Natural killer cell (primary cell): ENCODE data around the gene TUBE1. TPM values are rescaled to one million over a fixed set of nuclear protein-coding genes. Genes with fewer than 3 reads are reported as not detected.

ENCODE experiments used
- ATAC-seq, 3 donors: fragments of 150-1000 bp in 2 of 3; fragments of 200-7000 bp in 1 of 3; cut with Tn5 transposase; 1 replicate in 1 of 3; 2 replicates in 2 of 3; pipeline ENCODE4 v1.10.0; 2021; ENCODE audit warnings: mild to moderate bottlenecking in 2 of 3, moderate library complexity in 2 of 3
- DNase-seq, 2 donors: peaks; one replicate each; pipeline versions ENCODE4 v3.0.0 to v3.0.0-alpha.2; 2013 to 2021; ENCODE audit warnings: mixed read lengths in 1 of 2
- H3K27ac ChIP-seq: one replicate; pipeline ENCODE4 v1.5.1; 2013; ENCODE audit warnings: mild to moderate bottlenecking, low read length
- H3K27me3 ChIP-seq: one replicate; pipeline ENCODE4 v1.6.1; 2013; ENCODE audit warnings: low read length; ENCODE audit not compliant: control insufficient read depth, insufficient read depth
- H3K36me3 ChIP-seq: one replicate; pipeline ENCODE4 v1.6.1; 2013; ENCODE audit warnings: low read length; ENCODE audit not compliant: control insufficient read depth, insufficient read depth
- H3K4me1 ChIP-seq: one replicate; pipeline ENCODE4 v1.6.1; 2013; ENCODE audit warnings: low read length; ENCODE audit not compliant: control insufficient read depth, insufficient read depth
- H3K4me3 ChIP-seq: one replicate; pipeline ENCODE4 v1.5.1; 2013; ENCODE audit warnings: low read length
- H3K9me3 ChIP-seq: one replicate; pipeline ENCODE4 v1.6.1; 2013; ENCODE audit warnings: low read length; ENCODE audit not compliant: control insufficient read depth, insufficient read depth
- H3K27ac Mint-ChIP-seq, 2 donors: one replicate each; pipeline ENCODE4 v1.8.0; 2022; ENCODE audit warnings: mild to moderate bottlenecking in 2 of 2, mixed read lengths in 2 of 2, moderate library complexity in 1 of 2
- H3K27me3 Mint-ChIP-seq, 2 donors: one replicate each; pipeline ENCODE4 v1.8.0; 2022; ENCODE audit warnings: low read depth in 2 of 2, mixed read lengths in 2 of 2
- H3K36me3 Mint-ChIP-seq: one replicate; pipeline ENCODE4 v1.8.0; 2022; ENCODE audit warnings: mixed read lengths
- H3K4me1 Mint-ChIP-seq, 2 donors: one replicate each; pipeline ENCODE4 v1.8.0; 2022; ENCODE audit warnings: mixed read lengths in 2 of 2
- H3K4me3 Mint-ChIP-seq: one replicate; pipeline ENCODE4 v1.8.0; 2022; ENCODE audit warnings: mild to moderate bottlenecking, moderate library complexity, mixed read lengths
- H3K9me3 Mint-ChIP-seq, 2 donors: one replicate each; pipeline ENCODE4 v1.8.0; 2022; ENCODE audit warnings: mixed read lengths in 2 of 2
- CTCF ChIP-seq: fragments of 200-600 bp; IDR thresholded peaks from one replicate; pipeline ENCODE4 v1.8.0; 2022; ENCODE audit warnings: antibody characterized with exemption
- WGBS: methylation state at CpG from one replicate; pipeline ENCODE4 v1.1.7; 2013; ENCODE audit warnings: missing lambda C conversion rate; ENCODE audit not compliant: insufficient coverage; 5-methylcytosine and 5-hydroxymethylcytosine counted together
- intact Hi-C: fragments of 100-400 bp; cut with micrococcal nuclease; formaldehyde crosslinking; loops from one replicate; pipeline ENCODE4 v1.14.2; 2022
- total RNA-seq, 4 donors: library from RNA; stranded (reverse); fragments of 120-200 nt in 1 of 4; gene quantifications; one replicate each; pipeline versions ENCODE4 v1.2.3 to v1.2.4, GENCODE V29; 2013 to 2022

Gene TUBE1
- total RNA-seq, 3 donors from 2014 or later (not counting 1 experiment from before 2014, with no cell fraction given) = 15.6 to 31.2 (median 23.7) TPM

- H3K4me1 ChIP-seq = no peaks in the 10 kb centered on the region
- no peaks in the 10 kb centered on the region for H3K36me3 ChIP-seq
- H3K9me3 ChIP-seq = no peaks in the 10 kb centered on the region
- Mint-ChIP-seq H3K9me3 (no peaks in the 10 kb centered on the region), H3K4me1 (peaks cover 10 to 12% of the 10 kb centered on the region in 2 donors), H3K27me3 (no peaks in the 10 kb centered on the region), H3K4me3 (no peak overlapping the region), H3K27ac (no peak overlapping the region), H3K36me3 (no peaks in the 10 kb centered on the region)
- ATAC-seq (no peak), DNase-seq (no peak)
- no peak overlapping the region for H3K4me3 ChIP-seq
- intact Hi-C loops = no loop called here
- no peak overlapping the region for H3K27ac ChIP-seq
- no peak for TF ChIP-seq CTCF
- H3K27me3 ChIP-seq = no peaks in the 10 kb centered on the region
- WGBS = 98% methylated on average over 15 of the region's 15 CpGs
These were observed 48.4 kb downstream of the TUBE1 start for GRCh38 chr6:112038756-112039430.

- Mint-ChIP-seq H3K27ac (no peak overlapping the region), H3K4me1 (peaks cover 9 to 14% of the 10 kb centered on the region in 2 donors), H3K27me3 (peaks cover 0 to 4% of the 10 kb centered on the region in 2 donors), H3K36me3 (no peaks in the 10 kb centered on the region), H3K4me3 (no peak overlapping the region), H3K9me3 (no peaks in the 10 kb centered on the region)
- Histone ChIP-seq H3K27ac (no peak overlapping the region), H3K4me1 (no peaks in the 10 kb centered on the region), H3K9me3 (no peaks in the 10 kb centered on the region), H3K4me3 (no peak overlapping the region), H3K36me3 (no peaks in the 10 kb centered on the region), H3K27me3 (no peaks in the 10 kb centered on the region)
- DNase-seq = no peak
- intact Hi-C loops = no loop called here
- 76% methylated on average over 5 of the region's 5 CpGs for WGBS
- no peak for TF ChIP-seq CTCF
- no peak for ATAC-seq
These were observed 49.0 kb downstream of the TUBE1 start for GRCh38 chr6:112038268-112038667.

GRCh38 chr6:112037783-112038216 is 49.5 kb downstream of the TUBE1 start:
- no peak for DNase-seq
- intact Hi-C loops = no loop called here

More at GRCh38 chr6:112037783-112038216, 49.5 kb downstream of the TUBE1 start:
- Histone ChIP-seq H3K27me3 (no peaks in the 10 kb centered on the region), H3K4me3 (no peak overlapping the region), H3K36me3 (no peaks in the 10 kb centered on the region), H3K4me1 (no peaks in the 10 kb centered on the region), H3K9me3 (no peaks in the 10 kb centered on the region), H3K27ac (no peak overlapping the region)
- Mint-ChIP-seq H3K9me3 (no peaks in the 10 kb centered on the region), H3K36me3 (no peaks in the 10 kb centered on the region), H3K27me3 (peaks cover 0 to 5% of the 10 kb centered on the region in 2 donors), H3K27ac (no peak overlapping the region), H3K4me3 (no peak overlapping the region), H3K4me1 (peaks cover 4 to 12% of the 10 kb centered on the region in 2 donors)
- ATAC-seq = no peak
- WGBS = 96% methylated on average over 8 of the region's 8 CpGs
- TF ChIP-seq CTCF = no peak
